Fibroblast of skin of left quadriceps (primary cell): Measurements from ENCODE around the gene CHCHD3.

Source experiments
- DNase-seq, 2 experiments: peaks; one replicate each; pipeline ENCODE4 v3.0.0-alpha.2; 2013; ENCODE audit warnings: low read depth in 2 of 2

Gene CHCHD3

GRCh38 chr7:132817949-132818348 is 263.9 kb downstream of the CHCHD3 start:
- DNase-seq = peak in 1 of 2 experiments; percentile 18

- DNase-seq = no peak
Measured at GRCh38 chr7:132815696-132816311, 266.1 kb downstream of the CHCHD3 start.

DNA sequence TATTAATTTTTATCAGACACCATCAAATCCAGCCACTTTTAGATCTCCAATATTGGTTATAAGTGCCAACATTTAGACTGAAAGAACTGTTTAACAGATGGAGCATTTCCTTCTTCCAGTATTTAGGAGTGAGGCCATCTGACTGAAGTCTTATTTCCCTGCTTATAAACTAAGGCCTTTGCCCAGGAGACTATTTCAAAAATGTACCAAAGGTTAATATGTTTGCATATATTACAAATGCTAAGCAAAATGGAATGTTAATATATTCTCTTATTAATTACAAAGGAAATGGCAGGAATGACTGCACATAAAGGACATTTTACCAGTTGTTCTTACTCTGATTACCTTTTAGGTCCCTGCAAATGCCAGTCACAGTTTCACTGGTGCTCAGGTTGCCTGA is 266.8 kb downstream of the CHCHD3 start:
- no peak for DNase-seq

DNA sequence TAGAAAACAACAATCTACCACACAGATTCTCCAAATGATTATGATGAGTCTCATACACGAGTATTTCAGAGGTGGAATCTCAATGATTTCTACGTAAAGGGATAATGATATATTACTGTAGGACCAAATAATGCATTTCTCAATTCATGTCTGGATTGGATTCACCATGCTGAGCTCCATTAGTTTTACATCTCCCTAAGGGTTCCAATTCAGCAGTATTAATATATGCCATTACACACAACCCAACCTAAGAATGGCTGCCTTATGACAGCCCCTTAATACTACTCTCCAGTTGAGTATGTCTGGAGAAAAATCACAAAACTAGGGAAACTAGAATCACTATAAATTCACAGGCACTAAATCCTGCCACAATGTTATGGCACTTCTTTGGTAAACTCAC is 271.3 kb downstream of the CHCHD3 start:
- DNase-seq = no peak

DNA sequence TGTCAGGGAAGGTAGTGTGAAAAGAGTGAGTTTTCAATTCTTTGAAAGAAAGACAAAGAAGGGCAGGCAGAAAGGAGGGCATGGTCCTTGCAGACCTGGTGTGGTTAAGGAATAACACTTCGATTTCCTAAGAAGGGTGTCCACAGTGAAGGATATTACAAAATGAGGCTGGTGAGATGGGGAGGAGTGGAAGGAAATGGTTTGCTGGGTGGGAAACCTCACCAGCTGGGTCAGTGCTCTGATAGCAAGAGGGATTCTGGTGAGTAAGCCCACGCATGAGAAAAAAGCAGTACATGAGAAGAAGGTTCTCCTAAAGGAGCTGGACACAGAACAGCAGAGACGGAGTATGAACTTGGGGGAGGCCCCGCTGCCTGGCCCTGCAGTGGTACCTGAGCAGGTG is 275.1 kb downstream of the CHCHD3 start:
- no peak for DNase-seq

- DNase-seq = no peak
Measured at GRCh38 chr7:132805766-132806165, 276.1 kb downstream of the CHCHD3 start.

DNA sequence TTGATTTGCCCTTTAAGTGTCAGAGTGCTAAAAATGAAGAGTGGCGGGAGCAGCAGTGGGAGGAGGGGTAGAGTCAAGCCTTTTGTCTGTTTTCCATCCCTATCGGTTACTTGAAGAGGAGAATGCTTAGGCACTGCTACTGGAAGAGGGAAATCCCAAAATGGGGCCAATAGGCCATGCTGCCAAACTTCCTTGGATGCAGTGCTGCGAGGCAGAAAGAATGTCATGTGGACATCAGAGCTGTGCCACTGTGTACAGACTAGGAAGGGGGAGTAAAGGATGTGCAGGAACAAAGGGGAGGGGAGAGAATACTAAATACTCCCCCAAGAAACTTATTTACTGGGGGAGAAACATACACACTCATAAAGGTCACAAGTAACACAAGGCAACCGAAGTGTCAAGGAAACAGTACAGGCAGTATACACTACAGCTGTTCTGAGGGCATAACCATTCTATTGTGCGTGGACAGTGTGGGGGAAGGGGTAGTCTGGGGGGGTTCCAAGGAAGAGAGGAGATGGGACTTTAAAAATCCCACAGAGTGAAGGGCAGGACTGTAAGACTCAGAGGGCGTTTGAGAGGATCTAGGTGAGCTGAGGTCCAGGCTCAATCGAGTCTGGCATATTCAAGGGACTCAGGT is 276.9 kb downstream of the CHCHD3 start:
- no peak for DNase-seq

DNA sequence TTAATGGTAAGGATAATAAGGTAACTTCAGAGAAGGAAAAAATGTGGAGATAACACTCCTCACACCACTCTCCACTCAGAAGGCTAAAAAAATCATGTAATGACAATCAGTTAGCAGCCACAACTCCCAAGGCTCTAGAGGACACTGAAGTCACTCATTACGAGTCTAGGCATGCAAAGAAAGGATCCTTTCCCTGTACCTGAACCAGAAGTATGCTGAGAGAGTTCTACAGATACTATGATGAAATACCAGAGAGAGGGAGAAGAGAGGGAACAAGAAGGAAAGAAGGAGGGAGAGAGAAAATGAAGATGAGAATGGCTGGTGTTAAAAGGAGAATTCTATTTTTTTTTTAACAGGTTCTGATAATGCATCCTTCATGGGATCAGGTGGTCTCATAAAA is 281.4 kb downstream of the CHCHD3 start:
- DNase-seq = no peak

DNA sequence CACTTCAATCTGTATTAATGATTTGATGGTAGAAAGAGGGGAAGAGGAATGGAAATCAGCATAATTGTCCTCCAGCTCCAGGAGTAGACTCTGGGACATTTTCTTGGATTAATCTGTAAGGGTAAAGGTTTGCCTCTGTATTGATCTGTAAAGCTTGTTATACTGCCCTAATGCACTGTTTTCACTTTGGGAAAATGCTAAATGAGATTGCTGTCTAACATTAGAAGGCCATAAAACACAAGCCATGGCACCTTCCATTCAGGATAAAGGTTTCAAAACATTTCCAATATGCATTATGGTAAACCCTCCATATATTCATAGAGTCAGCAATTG is 282.8 kb downstream of the CHCHD3 start:
- no peak for DNase-seq

DNA sequence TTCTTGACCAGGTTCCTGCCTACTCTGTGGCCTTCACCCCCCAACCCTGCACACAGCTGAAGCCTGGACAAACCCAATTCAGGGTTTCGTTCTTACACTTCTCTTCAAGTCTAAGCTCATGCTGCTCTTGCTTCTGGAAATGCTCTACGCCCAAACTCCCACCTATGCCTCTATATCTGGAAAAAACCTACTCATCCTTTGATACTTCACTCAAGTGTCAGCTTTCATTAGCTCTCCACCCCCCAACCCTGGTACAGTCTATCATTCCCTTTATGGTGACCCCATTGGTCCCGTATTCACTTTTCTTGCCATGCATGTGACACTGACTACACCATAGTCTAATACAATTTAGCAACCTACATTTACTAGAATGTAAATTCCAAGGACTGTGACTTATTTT is 284.7 kb downstream of the CHCHD3 start:
- no peak for DNase-seq

GRCh38 chr7:132793474-132793873 is 288.4 kb downstream of the CHCHD3 start:
- DNase-seq = no peak

- no peak for DNase-seq
Measured at GRCh38 chr7:132791036-132791435, 290.9 kb downstream of the CHCHD3 start.

GRCh38 chr7:132790104-132790503 is 291.8 kb downstream of the CHCHD3 start:
- DNase-seq = no peak

GRCh38 chr7:132789281-132789680 is 292.6 kb downstream of the CHCHD3 start:
- DNase-seq = no peak

GRCh38 chr7:132785870-132786269 is 296.0 kb downstream of the CHCHD3 start:
- no peak for DNase-seq

GRCh38 chr7:132784406-132784805 is 297.5 kb downstream of the CHCHD3 start:
- no peak for DNase-seq

GRCh38 chr7:132783824-132784223 is 298.1 kb downstream of the CHCHD3 start:
- peak; percentile 54 to 62 for DNase-seq

DNA sequence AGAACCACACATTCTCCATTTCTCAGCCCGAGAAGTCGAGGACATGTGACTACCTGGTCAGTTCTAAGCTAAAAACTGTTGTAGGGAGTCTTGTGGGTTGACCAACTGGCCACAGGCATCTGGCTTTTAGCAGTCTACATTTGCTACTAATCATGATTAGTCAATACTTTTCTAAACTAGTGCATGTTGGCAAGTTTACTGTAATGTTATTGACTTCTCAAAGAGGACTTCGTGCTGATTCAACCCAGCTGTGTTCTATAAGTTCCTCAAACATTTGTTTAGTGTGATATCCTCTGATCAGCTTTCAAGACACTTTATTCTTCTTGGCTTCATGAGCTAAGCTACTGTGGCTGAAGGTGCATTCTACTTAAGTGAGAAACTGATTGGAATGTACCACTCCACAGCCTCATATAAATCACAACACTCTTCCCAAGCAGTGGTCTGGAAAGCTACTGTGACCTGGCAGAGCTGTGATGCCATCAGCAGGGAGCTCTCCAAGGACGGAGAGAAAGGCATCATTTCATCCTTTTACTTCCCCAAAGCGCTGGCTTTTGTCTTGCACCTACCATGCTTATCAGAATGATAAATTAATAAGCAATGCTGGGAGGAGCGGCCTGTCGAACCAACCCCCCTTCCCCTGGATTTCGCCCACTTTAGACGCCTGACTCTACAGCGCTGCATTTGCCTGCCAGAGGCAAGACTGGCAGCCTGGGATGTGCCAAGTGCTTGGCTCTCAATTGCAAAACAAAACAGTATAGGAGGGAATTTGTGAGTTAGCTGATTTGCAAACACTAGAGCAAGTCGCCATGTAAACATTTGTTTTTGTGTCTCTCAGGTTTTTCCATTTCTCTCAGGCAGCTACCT is 298.9 kb downstream of the CHCHD3 start:
- peak; percentile 95 to 96 for DNase-seq

- no peak for DNase-seq
Measured at GRCh38 chr7:132780822-132781221, 301.1 kb downstream of the CHCHD3 start.

DNA sequence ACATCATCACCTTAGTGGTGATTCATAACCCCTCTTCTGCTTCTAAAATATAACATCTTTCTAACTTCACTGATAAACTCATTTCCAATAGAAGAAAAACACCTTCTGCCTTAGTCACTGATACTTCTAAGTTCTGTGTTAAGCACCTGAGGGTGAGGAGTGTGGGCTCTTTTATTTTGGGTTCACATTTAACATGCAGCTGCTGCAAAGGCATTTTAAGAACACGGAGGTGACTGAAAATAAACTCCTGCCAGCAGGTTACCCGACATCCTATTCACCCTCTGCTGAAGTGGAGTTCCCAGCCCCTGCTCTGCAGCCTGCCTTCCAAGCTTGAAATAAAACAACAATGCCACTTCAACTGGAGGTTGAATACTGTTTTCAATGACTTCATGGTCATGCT is 302.7 kb downstream of the CHCHD3 start:
- no peak for DNase-seq

GRCh38 chr7:132778761-132779160 is 303.1 kb downstream of the CHCHD3 start:
- no peak for DNase-seq

- DNase-seq = no peak
Measured at GRCh38 chr7:132777956-132778355, 303.9 kb downstream of the CHCHD3 start.

- DNase-seq = no peak
Measured at GRCh38 chr7:132777414-132777813, 304.5 kb downstream of the CHCHD3 start.
